ENCODE results near the gene EN2. TPM values are rescaled to one million over a fixed set of nuclear protein-coding genes. Genes with fewer than 3 reads are reported as not detected.

The EN2 gene
- polyA plus RNA-seq, 2 of the 4 experiments (the other 2 are of a cell fraction): 0.53 to 0.54 TPM

GRCh38 chr7:155456738-155457543, 988 bp upstream of the EN2 start (continued):
- TF ChIP-seq REST (IDR thresholded peaks at IDR 0.05) (no peak), SREBF2 (IDR thresholded peaks at IDR 0.05) (no peak), TP53 (CRISPR knock-in tag; IDR thresholded peaks at IDR 0.05) (0 out of 2 replicates have a peak, but pooled peaks have one; percentile 34), BCL3 (IDR thresholded peaks at IDR 0.05) (no peak), RNF2 (IDR thresholded peaks at IDR 0.05; ENCODE audit: borderline replicate concordance, low read depth) (peak; percentile 64; the same call in 1 of the 2 replicates), E2F6 (IDR thresholded peaks at IDR 0.05; ENCODE audit: borderline replicate concordance, low read depth) (peak; percentile 97), RAD21 (conservative IDR thresholded peaks at IDR 0.05 in 1 of 2, IDR thresholded peaks at IDR 0.05 in 1 of 2) (no peak), CHD2 (IDR thresholded peaks at IDR 0.05; ENCODE audit: low read length, partially characterized antibody) (no peak), HOXB13 (CRISPR knock-in tag; IDR thresholded peaks at IDR 0.05; ENCODE audit: low read depth) (no peak), POLR2AphosphoS2 (conservative IDR thresholded peaks at IDR 0.05; ENCODE audit: low read length) (no peak)

DNA sequence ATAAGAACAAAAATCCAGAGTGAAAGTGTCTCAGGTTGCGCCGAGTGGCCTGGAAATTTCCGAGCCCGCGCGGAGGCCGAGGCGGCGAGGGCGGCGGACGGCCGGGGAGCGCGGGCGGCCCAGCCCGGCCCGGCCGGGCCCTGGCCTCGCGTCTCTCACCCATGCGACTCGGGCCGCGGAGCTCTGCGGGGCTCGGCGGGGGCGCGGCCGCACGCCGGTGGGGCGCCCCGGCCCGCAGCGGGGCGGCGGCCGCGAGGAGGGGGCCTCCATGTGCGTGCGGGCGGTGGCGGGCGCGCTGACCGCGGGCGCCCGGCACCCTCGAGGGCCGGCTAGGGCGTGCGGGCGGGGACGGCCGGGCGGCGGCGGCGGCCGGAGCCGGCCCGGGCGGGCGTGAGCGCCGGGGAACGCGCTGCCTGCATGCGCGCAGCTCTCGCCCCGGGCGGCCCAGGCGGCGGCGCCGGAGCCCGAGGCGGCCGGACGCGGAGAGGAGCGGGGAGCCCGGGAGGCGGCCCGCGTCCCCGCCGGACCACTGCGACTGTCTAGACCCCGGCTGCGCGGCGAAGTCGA, 302 bp upstream of the EN2 start:
- peak overlapping the region; percentile 75 for H3K4me3 ChIP-seq
- peaks cover 19% of the 10 kb centered on the region; the same call in 2 of the 3 replicates for H3K4me1 ChIP-seq
- FAIRE-seq (no peak), ATAC-seq (peak; percentile 26 to 62), DNase-seq (ENCODE audit: low read depth in 1 of 2, low spot score in 1 of 2) (no peak)
- 4% methylated on average over 10 of the region's 98 CpGs for WGBS (ENCODE audit: missing lambda C conversion rate)
- TF ChIP-seq BCL3 (IDR thresholded peaks at IDR 0.05) (no peak), JUNB (IDR thresholded peaks at IDR 0.05) (no peak), JUN (IDR thresholded peaks at IDR 0.05) (peak in 1 of 2 experiments; percentile 28; a peak in 2 of 5 replicates), PHF8 (IDR thresholded peaks at IDR 0.05; ENCODE audit: borderline replicate concordance, low read depth) (0 out of 2 replicates have a peak, but pooled peaks have one; percentile 9), ATOH8 (CRISPR knock-in tag; IDR thresholded peaks at IDR 0.05; ENCODE audit: low read depth) (0 out of 2 replicates have a peak, but pooled peaks have one; percentile 13), NPAS2 (CRISPR knock-in tag; IDR thresholded peaks at IDR 0.05; ENCODE audit: borderline replicate concordance) (no peak; the same call in 1 of the 2 replicates)
- ChIA-PET CTCF (no interaction called here), POLR2A (no interaction called here)
- no peaks in the 10 kb centered on the region for H3K9me3 ChIP-seq
- peak overlapping the region; percentile 95 for H3K4me2 ChIP-seq
- peak overlapping the region; percentile 76 to 85 for H3K27ac ChIP-seq
